Measurements from ENCODE around the gene TMEM95.
"Not testable (repeated sequence)": the region's sequence is repeated elsewhere in the genome, so short reads cannot be mapped to it uniquely, and the experiment has no call there.

Gene TMEM95

DNA sequence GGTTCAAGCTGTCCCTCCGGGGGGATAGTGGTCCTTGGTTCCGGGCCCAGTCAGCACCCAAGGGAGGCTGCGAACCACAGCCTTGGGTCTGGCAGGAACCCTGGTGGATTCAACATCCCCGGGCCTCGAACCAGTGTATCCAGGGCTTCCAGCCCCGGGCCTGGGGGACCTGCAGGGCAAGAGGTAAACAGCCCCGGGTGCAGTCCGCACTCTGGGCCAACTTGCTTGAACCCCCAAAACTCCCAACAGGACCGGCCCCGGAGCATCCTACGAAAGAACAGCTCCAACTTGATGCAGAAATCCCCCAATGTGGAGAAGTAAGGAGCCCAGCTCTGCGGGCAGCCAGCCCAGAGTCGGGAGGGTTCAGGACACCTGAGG lies 24.3 kb upstream of the TMEM95 start:
- TF ChIP-seq, protein P1, sequence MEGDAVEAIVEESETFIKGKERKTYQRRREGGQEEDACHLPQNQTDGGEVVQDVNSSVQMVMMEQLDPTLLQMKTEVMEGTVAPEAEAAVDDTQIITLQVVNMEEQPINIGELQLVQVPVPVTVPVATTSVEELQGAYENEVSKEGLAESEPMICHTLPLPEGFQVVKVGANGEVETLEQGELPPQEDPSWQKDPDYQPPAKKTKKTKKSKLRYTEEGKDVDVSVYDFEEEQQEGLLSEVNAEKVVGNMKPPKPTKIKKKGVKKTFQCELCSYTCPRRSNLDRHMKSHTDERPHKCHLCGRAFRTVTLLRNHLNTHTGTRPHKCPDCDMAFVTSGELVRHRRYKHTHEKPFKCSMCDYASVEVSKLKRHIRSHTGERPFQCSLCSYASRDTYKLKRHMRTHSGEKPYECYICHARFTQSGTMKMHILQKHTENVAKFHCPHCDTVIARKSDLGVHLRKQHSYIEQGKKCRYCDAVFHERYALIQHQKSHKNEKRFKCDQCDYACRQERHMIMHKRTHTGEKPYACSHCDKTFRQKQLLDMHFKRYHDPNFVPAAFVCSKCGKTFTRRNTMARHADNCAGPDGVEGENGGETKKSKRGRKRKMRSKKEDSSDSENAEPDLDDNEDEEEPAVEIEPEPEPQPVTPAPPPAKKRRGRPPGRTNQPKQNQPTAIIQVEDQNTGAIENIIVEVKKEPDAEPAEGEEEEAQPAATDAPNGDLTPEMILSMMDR (IDR thresholded peaks at IDR 0.05; ENCODE audit: insufficient read depth, low read length, poor library complexity, severe bottlenecking): no peak
- peak overlapping the region; percentile 81 for H3K4me3 ChIP-seq (replicated peaks; ENCODE audit: low read depth, low read length)
- H3K27me3 ChIP-seq (replicated peaks; ENCODE audit: control insufficient read depth, insufficient read depth, low read length): no peaks in the 10 kb centered on the region

DNA sequence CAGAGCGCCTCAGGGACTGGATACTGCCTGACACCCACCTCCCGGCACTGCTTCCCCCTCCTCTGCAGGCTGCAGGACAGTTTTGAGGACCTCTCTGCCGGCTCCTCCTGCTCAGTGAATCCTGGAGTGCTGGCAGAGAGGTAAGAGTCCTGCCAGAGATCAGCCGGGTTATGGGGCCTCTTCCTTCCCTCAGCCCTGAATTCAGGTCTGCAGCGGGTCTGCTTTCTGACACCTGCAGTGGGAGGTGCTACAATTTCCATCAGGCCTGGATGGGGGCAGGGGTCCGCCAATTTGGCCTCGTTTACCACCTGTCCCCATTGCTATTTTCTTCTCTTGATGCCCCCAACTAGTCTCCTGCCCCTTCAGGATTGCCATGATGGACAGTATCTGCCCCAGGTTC lies 22.8 kb upstream of the TMEM95 start:
- DNase-seq (ENCODE audit: extremely low read depth, insufficient read length): no peak
- H3K36me3 ChIP-seq (ENCODE audit: control insufficient read depth, insufficient read depth, low read length): no peaks in the 10 kb centered on the region
- TF ChIP-seq, protein P1 (IDR thresholded peaks at IDR 0.05; ENCODE audit: insufficient read depth, low read length, poor library complexity, severe bottlenecking): no peak
- H3K27me3 ChIP-seq (replicated peaks; ENCODE audit: control insufficient read depth, insufficient read depth, low read length): no peaks in the 10 kb centered on the region
- H3K4me3 ChIP-seq (replicated peaks; ENCODE audit: low read depth, low read length): peak overlapping the region; percentile 22

More for the DNA sequence above, 24.3 kb upstream of the TMEM95 start:
- no peak for DNase-seq (ENCODE audit: extremely low read depth, insufficient read length)
- peaks cover 5% of the 10 kb centered on the region for H3K36me3 ChIP-seq (ENCODE audit: control insufficient read depth, insufficient read depth, low read length)

DNA sequence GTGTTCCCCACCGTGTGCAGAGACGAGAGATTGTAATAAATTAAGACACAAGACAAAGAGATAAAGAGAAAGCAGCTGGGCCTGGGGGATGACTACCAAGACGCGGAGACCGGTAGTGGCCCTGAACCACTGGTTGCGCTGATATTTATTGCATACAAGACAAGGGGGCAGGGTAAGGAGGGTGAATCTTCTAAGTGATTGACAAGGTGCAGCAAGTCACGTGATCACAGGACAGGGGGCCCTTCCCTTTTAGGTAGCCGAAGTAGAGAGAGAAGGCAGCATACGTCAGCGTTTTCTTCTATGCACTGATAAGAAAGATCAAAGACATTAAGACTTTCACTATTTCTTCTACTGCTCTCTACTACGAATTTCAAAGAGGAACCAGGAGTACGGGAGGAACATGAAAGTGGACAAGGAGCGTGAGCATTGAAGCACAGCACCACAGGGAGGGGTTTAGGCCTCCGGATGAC lies 22.3 kb upstream of the TMEM95 start:
- not testable (repeated sequence) for DNase-seq (ENCODE audit: extremely low read depth, insufficient read length); H3K36me3 ChIP-seq (ENCODE audit: control insufficient read depth, insufficient read depth, low read length); H3K27me3 ChIP-seq (replicated peaks; ENCODE audit: control insufficient read depth, insufficient read depth, low read length)
- H3K4me3 ChIP-seq (replicated peaks; ENCODE audit: low read depth, low read length): peak overlapping the region; percentile 22

DNA sequence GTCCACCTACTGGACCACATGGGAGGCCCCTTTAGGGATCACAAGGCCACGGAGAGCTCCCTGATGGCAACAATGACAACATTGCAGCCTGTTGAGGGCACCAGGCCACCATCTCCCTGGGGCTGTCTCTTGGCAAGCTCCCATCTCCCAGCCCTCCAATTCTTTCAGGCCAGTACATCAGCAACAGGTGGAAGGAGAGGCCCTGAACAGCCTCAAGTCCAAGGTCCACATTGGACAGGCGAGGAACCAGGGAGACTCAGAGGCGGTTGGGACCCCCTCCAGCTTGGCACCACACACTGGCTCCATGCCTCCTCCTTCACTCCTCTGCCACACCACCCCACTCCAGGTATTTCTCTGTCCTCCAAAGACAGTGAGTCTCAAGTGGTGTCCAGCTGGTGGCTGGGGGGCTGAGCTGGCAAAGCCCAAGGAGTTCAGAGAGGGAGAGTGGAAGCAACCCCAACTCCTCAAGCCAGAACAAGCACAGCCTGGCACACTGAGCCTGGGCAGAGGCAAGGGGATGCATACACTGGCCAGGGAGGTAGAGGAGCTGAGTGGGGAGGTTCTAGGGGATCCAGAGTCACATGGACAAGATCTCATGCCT lies 19.9 kb upstream of the TMEM95 start:
- H3K27me3 ChIP-seq (replicated peaks; ENCODE audit: control insufficient read depth, insufficient read depth, low read length): no peaks in the 10 kb centered on the region
- H3K4me3 ChIP-seq (replicated peaks; ENCODE audit: low read depth, low read length): no peak overlapping the region
- TF ChIP-seq, protein P1 (IDR thresholded peaks at IDR 0.05; ENCODE audit: insufficient read depth, low read length, poor library complexity, severe bottlenecking): no peak
- no peak for DNase-seq (ENCODE audit: extremely low read depth, insufficient read length)
- peaks cover 2% of the 10 kb centered on the region for H3K36me3 ChIP-seq (ENCODE audit: control insufficient read depth, insufficient read depth, low read length)

DNA sequence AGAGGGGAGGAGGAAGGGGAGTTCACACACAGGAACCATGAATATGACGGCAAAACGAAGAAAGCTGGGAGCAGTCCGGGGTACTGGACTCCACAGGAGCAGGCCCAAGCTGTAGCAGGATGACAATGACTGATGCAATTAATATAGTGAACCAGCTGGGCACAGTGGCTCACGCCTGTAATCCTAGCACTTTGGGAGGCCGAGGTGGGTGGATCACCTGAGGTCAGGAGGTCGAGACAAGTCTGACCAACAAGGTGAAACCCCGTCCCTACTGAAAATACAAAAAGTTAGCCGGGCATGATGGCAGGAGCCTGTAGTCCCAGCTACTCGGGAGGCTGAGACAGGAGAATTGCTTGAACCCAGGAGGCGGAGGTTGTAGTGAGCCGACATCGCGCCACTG lies 19.2 kb upstream of the TMEM95 start:
- peak overlapping the region; percentile 95 for H3K4me3 ChIP-seq (replicated peaks; ENCODE audit: low read depth, low read length)
- H3K36me3 ChIP-seq (ENCODE audit: control insufficient read depth, insufficient read depth, low read length); H3K27me3 ChIP-seq (replicated peaks; ENCODE audit: control insufficient read depth, insufficient read depth, low read length); DNase-seq (ENCODE audit: extremely low read depth, insufficient read length): not testable (repeated sequence)

DNA sequence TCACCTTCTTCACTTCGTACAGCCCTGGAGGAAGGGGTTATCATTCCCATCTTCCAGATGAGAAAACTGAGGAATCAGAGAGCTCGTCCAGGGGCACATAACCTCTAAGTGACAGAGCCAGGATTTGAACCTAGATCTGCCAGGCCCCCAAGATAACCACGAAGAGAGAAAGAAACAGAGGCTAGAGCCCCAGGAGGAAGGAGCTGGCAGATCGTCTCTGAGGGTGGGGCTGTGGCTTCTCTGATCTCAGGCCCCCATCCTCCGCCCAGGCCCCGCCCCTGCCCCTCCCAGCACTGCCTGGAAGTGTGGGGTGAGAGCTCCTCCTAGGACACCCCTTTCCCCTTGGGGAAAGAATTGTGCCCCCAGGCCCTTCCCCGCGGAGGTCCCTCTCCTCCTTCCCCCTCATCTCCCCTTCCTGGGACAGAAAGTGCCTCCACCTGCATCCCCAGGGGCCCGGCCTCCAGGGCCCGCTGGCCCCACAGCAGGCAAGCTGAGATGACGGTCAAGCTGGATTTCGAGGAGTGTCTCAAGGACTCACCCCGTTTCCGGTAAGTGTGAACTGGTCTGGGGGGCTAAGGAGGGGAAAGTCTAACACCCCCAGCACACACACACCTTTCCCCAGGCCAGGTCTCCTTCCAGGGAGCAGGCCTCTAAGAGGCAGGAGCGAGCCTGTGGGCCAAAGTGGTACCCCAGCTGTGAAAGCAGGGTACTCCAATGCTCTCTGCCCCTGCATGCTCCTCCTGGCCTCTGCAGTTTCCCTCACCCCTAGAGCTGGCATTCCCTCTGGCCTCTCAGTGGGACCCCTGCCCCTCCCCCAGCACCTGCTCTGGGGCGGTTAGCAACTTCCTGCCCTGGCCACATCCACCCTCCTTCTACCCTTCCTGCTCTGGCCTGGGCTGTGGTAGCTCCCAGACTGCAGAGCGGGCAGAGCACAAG lies 18.4 kb upstream of the TMEM95 start, which contains the start of gene ACAP1:
TSS of gene ACAP1 (plus strand) at position 290 of the 936 bp plus-strand sequence. CDS start at position 496, 206 bp downstream.
- Histone ChIP-seq H3K4me3 (replicated peaks; ENCODE audit: low read depth, low read length) (peak within 1 kb of the TSS; percentile 95), H3K36me3 (ENCODE audit: control insufficient read depth, insufficient read depth, low read length) (peaks cover 5% of the 10 kb centered on the region), H3K27me3 (replicated peaks; ENCODE audit: control insufficient read depth, insufficient read depth, low read length) (no peaks in the 10 kb centered on the region)
- TF ChIP-seq, protein P1 (IDR thresholded peaks at IDR 0.05; ENCODE audit: insufficient read depth, low read length, poor library complexity, severe bottlenecking): no peak
- DNase-seq (ENCODE audit: extremely low read depth, insufficient read length): peak; percentile 83

DNA sequence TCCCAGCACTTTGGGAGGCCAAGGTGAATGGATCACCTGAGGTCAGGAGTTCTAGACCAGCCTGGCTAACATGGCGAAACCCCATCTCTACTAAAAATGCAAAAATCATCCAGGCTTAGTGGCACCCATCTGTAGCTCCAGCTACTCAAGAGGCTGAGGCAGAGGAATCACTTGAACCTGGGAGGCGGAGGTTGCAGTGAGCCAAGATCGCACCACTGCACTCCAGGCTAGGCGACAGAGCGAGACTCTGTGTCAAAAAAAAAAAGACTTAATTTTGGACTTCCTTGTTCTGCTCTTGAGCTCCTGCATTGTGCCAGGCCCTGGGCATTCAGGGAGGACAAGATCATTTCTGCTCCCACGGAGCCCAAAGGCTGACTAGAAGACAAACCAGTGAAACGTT lies 17.4 kb upstream of the TMEM95 start:
- DNase-seq (ENCODE audit: extremely low read depth, insufficient read length); H3K27me3 ChIP-seq (replicated peaks; ENCODE audit: control insufficient read depth, insufficient read depth, low read length): not testable (repeated sequence)
- peak overlapping the region; percentile 95 for H3K4me3 ChIP-seq (replicated peaks; ENCODE audit: low read depth, low read length)
- H3K36me3 ChIP-seq (ENCODE audit: control insufficient read depth, insufficient read depth, low read length): peaks cover 11% of the 10 kb centered on the region

All from GM06990 (cell line).